Fibroblast of upper back skin (primary cell): ENCODE measurements around the gene CRISPLD2.
A peak's percentile ranks its signal among the peaks of the same experiment; 100 is the strongest.

ENCODE experiments used
- DNase-seq: peaks from one replicate; pipeline ENCODE4 v3.0.0-alpha.2; 2013

Gene CRISPLD2

GRCh38 chr16:84918006-84918909 lies 98.5 kb downstream of the CRISPLD2 start:
- DNase-seq, result no peak

GRCh38 chr16:84919269-84919668 lies 99.5 kb downstream of the CRISPLD2 start:
- DNase-seq, result peak; percentile 57

GRCh38 chr16:84919708-84920107 lies 99.9 kb downstream of the CRISPLD2 start:
- no peak for DNase-seq

GRCh38 chr16:84920333-84920732 lies 100.5 kb downstream of the CRISPLD2 start:
- no peak for DNase-seq

GRCh38 chr16:84922351-84923120 lies 102.8 kb downstream of the CRISPLD2 start:
- DNase-seq, result no peak

- no peak for DNase-seq
These were observed 104.7 kb downstream of the CRISPLD2 start for GRCh38 chr16:84924331-84925091.

GRCh38 chr16:84925092-84925772 lies 105.4 kb downstream of the CRISPLD2 start:
- DNase-seq, result no peak

- no peak for DNase-seq
These were observed 106.1 kb downstream of the CRISPLD2 start for GRCh38 chr16:84925773-84926372.

- no peak for DNase-seq
These were observed 106.7 kb downstream of the CRISPLD2 start for GRCh38 chr16:84926462-84926861.

GRCh38 chr16:84927621-84928591 lies 108.1 kb downstream of the CRISPLD2 start:
- DNase-seq, result no peak

GRCh38 chr16:84928679-84929420 lies 109.1 kb downstream of the CRISPLD2 start:
- DNase-seq, result no peak

- no peak for DNase-seq
These were observed 109.9 kb downstream of the CRISPLD2 start for GRCh38 chr16:84929421-84930297.

GRCh38 chr16:84930298-84931106 lies 110.7 kb downstream of the CRISPLD2 start:
- DNase-seq, result no peak

- no peak for DNase-seq
These were observed 111.3 kb downstream of the CRISPLD2 start for GRCh38 chr16:84931107-84931494.

- DNase-seq, result no peak
These were observed 111.7 kb downstream of the CRISPLD2 start for GRCh38 chr16:84931506-84931905.

- no peak for DNase-seq
These were observed 112.9 kb downstream of the CRISPLD2 start for GRCh38 chr16:84932681-84933080.

GRCh38 chr16:84933774-84934631 lies 114.2 kb downstream of the CRISPLD2 start:
- DNase-seq, result no peak
